ENCODE measurements around the gene PYROXD2. TPM values are rescaled to one million over a fixed set of nuclear protein-coding genes. Genes with fewer than 3 reads are reported as not detected.

PYROXD2 gene
- polyA plus RNA-seq, 1 experiment: 23.1 TPM

GRCh38 chr10:98416606-98417388 is 1.8 kb upstream of the PYROXD2 start:
- H3K4me3 ChIP-seq (ENCODE audit: low read depth, low read length): no peak overlapping the region
- peaks cover 13% of the 10 kb centered on the region for H3K36me3 ChIP-seq (ENCODE audit: control insufficient read depth, insufficient read depth, low read length)
- DNase-seq (ENCODE audit: low read depth): no peak
- no peaks in the 10 kb centered on the region for H3K27me3 ChIP-seq (ENCODE audit: control insufficient read depth, insufficient read depth, low read length)
- POLR2A ChIA-PET: no interaction called here
- CTCF ChIA-PET: interaction anchor here (7.2 kb wide), 1 partner anchor 9 kb away, joined by 44 read pairs; no protein-coding TSS in a partner anchor
- no peak for TF ChIP-seq CTCF (IDR thresholded peaks at IDR 0.05; ENCODE audit: insufficient read depth, low read depth, low read length)

GRCh38 chr10:98415731-98416119 is 743 bp upstream of the PYROXD2 start:
- Histone ChIP-seq H3K27me3 (ENCODE audit: control insufficient read depth, insufficient read depth, low read length) (no peaks in the 10 kb centered on the region), H3K36me3 (ENCODE audit: control insufficient read depth, insufficient read depth, low read length) (peaks cover 13% of the 10 kb centered on the region), H3K4me3 (ENCODE audit: low read depth, low read length) (no peak overlapping the region)
- ChIA-PET CTCF (interaction anchor here (0.9 to 7.2 kb wide), 3 partner anchors 10 to 106 kb away, joined by 3 to 44 read pairs (median 7); no protein-coding TSS in a partner anchor), POLR2A (interaction anchor here (1.0 kb wide), 1 partner anchor 11 kb away, joined by 3 read pairs; no protein-coding TSS in a partner anchor)
- no peak for DNase-seq (ENCODE audit: low read depth)
- no peak for TF ChIP-seq CTCF (IDR thresholded peaks at IDR 0.05; ENCODE audit: insufficient read depth, low read depth, low read length)

GRCh38 chr10:98414578-98414931 is 427 bp downstream of the PYROXD2 start:
- DNase-seq (ENCODE audit: low read depth): no peak
- ChIA-PET CTCF (interaction anchor here (0.9 to 7.2 kb wide), 5 partner anchors 10 to 105 kb away, joined by 3 to 44 read pairs (median 7); no protein-coding TSS in a partner anchor), POLR2A (interaction anchor here (1.0 kb wide), 1 partner anchor 12 kb away, joined by 3 read pairs; no protein-coding TSS in a partner anchor)
- no peaks in the 10 kb centered on the region for H3K27me3 ChIP-seq (ENCODE audit: control insufficient read depth, insufficient read depth, low read length)
- H3K36me3 ChIP-seq (ENCODE audit: control insufficient read depth, insufficient read depth, low read length): peaks cover 11% of the 10 kb centered on the region
- no peak for TF ChIP-seq CTCF (IDR thresholded peaks at IDR 0.05; ENCODE audit: insufficient read depth, low read depth, low read length)
- peak overlapping the region; percentile 61 for H3K4me3 ChIP-seq (ENCODE audit: low read depth, low read length)

- ChIA-PET CTCF (interaction anchor here (1.0 to 7.2 kb wide), 6 partner anchors 11 to 169 kb away, joined by 3 to 44 read pairs (median 4); no protein-coding TSS in a partner anchor), POLR2A (no interaction called here)
- H3K36me3 ChIP-seq (ENCODE audit: control insufficient read depth, insufficient read depth, low read length): peaks cover 1% of the 10 kb centered on the region
- no peak for TF ChIP-seq CTCF (IDR thresholded peaks at IDR 0.05; ENCODE audit: insufficient read depth, low read depth, low read length)
- DNase-seq (ENCODE audit: low read depth): no peak
- H3K4me3 ChIP-seq (ENCODE audit: low read depth, low read length): no peak overlapping the region
- H3K27me3 ChIP-seq (ENCODE audit: control insufficient read depth, insufficient read depth, low read length): no peaks in the 10 kb centered on the region
Observed at GRCh38 chr10:98411768-98412167, 3.2 kb downstream of the PYROXD2 start.

GRCh38 chr10:98411166-98411565 is 3.8 kb downstream of the PYROXD2 start:
- Histone ChIP-seq H3K27me3 (ENCODE audit: control insufficient read depth, insufficient read depth, low read length) (no peaks in the 10 kb centered on the region), H3K36me3 (ENCODE audit: control insufficient read depth, insufficient read depth, low read length) (peaks cover 1% of the 10 kb centered on the region), H3K4me3 (ENCODE audit: low read depth, low read length) (no peak overlapping the region)
- POLR2A ChIA-PET: no interaction called here
- no peak for TF ChIP-seq CTCF (IDR thresholded peaks at IDR 0.05; ENCODE audit: insufficient read depth, low read depth, low read length)
- no peak for DNase-seq (ENCODE audit: low read depth)
- CTCF ChIA-PET: interaction anchor here (1.0 to 7.2 kb wide), 2 partner anchors 14 to 168 kb away, joined by 3 to 44 read pairs; no protein-coding TSS in a partner anchor
